Colonic mucosa (tissue), 4 donors: Measurements from ENCODE around the gene TRIM46. TPM values are rescaled to one million over a fixed set of nuclear protein-coding genes. Genes with fewer than 3 reads are reported as not detected.
A peak's percentile ranks its signal among the peaks of the same experiment; 100 is the strongest.

ENCODE experiments used
- DNase-seq: peaks from one replicate; pipeline ENCODE4 v3.0.0-alpha.2; 2020
- H3K27ac ChIP-seq: fragments of 200-600 bp; one replicate; pipeline ENCODE4 v1.8.0; 2021
- H3K27me3 ChIP-seq: fragments of 200-600 bp; one replicate; pipeline ENCODE4 v1.8.0; 2021
- H3K36me3 ChIP-seq: fragments of 200-600 bp; one replicate; pipeline ENCODE4 v1.8.0; 2021
- H3K4me1 ChIP-seq: fragments of 200-600 bp; one replicate; pipeline ENCODE4 v1.8.0; 2021; ENCODE audit warnings: mild to moderate bottlenecking
- H3K4me3 ChIP-seq: fragments of 200-600 bp; one replicate; pipeline ENCODE4 v1.8.0; 2021
- H3K9ac ChIP-seq, 2 donors: one replicate each; pipeline ENCODE4 v1.7.0; 2013; ENCODE audit warnings: control low read depth in 2 of 2, low read depth in 2 of 2, low read length in 2 of 2
- H3K9me3 ChIP-seq: fragments of 200-600 bp; one replicate; pipeline ENCODE4 v1.8.0; 2021
- CTCF ChIP-seq: fragments of 200-600 bp; IDR thresholded peaks from one replicate; pipeline ENCODE4 v1.8.0; 2022; ENCODE audit warnings: antibody characterized with exemption, mild to moderate bottlenecking
- intact Hi-C: fragments of 100-400 bp; cut with DNase I; formaldehyde crosslinking; loops from one replicate; pipeline ENCODE4 v1.14.1; 2022
- total RNA-seq, 2 donors: library from RNA; stranded (reverse); fragmentation: NEBNext Ultra II Directional in 1 of 2; extraction: Animal tissue kit (Norgen Biotek cat#: 25700) in 1 of 2; gene quantifications; one replicate each; pipeline ENCODE4 v1.2.1, GENCODE V29; 2021
- donor health status: healthy.
- donor health status: DM: no; HTN: no; CAD: no.
- donor health status: DM: no; HTN: no; CAD: no.

Gene TRIM46
- total RNA-seq, 2 donors from 2014 or later, result 0.10 to 0.19 TPM

GRCh38 chr1:155134880-155135414 lies 38.7 kb upstream of the TRIM46 start:
- TF ChIP-seq CTCF, result no peak
- Histone ChIP-seq H3K9ac (peak overlapping the region; percentile 97), H3K27me3 (no peaks in the 10 kb centered on the region), H3K27ac (peak overlapping the region; percentile 98), H3K4me3 (peak overlapping the region; percentile 45), H3K36me3 (peaks cover 6% of the 10 kb centered on the region), H3K9me3 (no peaks in the 10 kb centered on the region), H3K4me1 (peaks cover 20% of the 10 kb centered on the region)
- intact Hi-C loops, result no loop called here
- DNase-seq, result peak; percentile 93

GRCh38 chr1:155135415-155136028 lies 38.1 kb upstream of the TRIM46 start, which contains the start of gene SLC50A1:
Gene SLC50A1, plus strand, starts transcription at chr1:155135852. Its CDS starts 60 bp downstream, at chr1:155135912.
- peaks cover 20% of the 10 kb centered on the region for H3K4me1 ChIP-seq
- H3K27me3 ChIP-seq, result no peaks in the 10 kb centered on the region
- peak; percentile 95 for DNase-seq
- TF ChIP-seq CTCF, result peak; percentile 21
- peak within 1 kb of the TSS; percentile 45 for H3K4me3 ChIP-seq
- H3K27ac ChIP-seq, result peak within 1 kb of the TSS; percentile 98
- intact Hi-C loops, result no loop called here
- peaks cover 6% of the 10 kb centered on the region for H3K36me3 ChIP-seq
- peak within 1 kb of the TSS; percentile 97 for H3K9ac ChIP-seq
- H3K9me3 ChIP-seq, result no peaks in the 10 kb centered on the region

- H3K4me3 ChIP-seq, result peak overlapping the region; percentile 45
- intact Hi-C loops, result no loop called here
- no peaks in the 10 kb centered on the region for H3K27me3 ChIP-seq
- H3K9ac ChIP-seq, result peak overlapping the region; percentile 31 to 97
- peaks cover 20% of the 10 kb centered on the region for H3K4me1 ChIP-seq
- H3K9me3 ChIP-seq, result no peaks in the 10 kb centered on the region
- peak; percentile 68 for DNase-seq
- no peak for TF ChIP-seq CTCF
- H3K36me3 ChIP-seq, result peaks cover 6% of the 10 kb centered on the region
- peak overlapping the region; percentile 98 for H3K27ac ChIP-seq
Measured at GRCh38 chr1:155136748-155137147, 36.9 kb upstream of the TRIM46 start.

- Histone ChIP-seq H3K4me3 (peak overlapping the region; percentile 45), H3K27me3 (no peaks in the 10 kb centered on the region), H3K27ac (peak overlapping the region; percentile 98), H3K36me3 (peaks cover 6% of the 10 kb centered on the region), H3K9ac (peak overlapping the region; percentile 31 to 97), H3K4me1 (peaks cover 20% of the 10 kb centered on the region), H3K9me3 (no peaks in the 10 kb centered on the region)
- intact Hi-C loops, result no loop called here
- no peak for DNase-seq
- no peak for TF ChIP-seq CTCF
Measured at GRCh38 chr1:155137154-155137949, 36.3 kb upstream of the TRIM46 start.

GRCh38 chr1:155139895-155140629 lies 33.6 kb upstream of the TRIM46 start, which contains the start of gene DPM3:
Gene DPM3, minus strand, starts transcription at chr1:155140531. Its CDS starts 291 bp downstream, at chr1:155140240.
- TF ChIP-seq CTCF, result no peak
- H3K4me1 ChIP-seq, result peaks cover 4% of the 10 kb centered on the region
- intact Hi-C loops, result no loop called here
- no peaks in the 10 kb centered on the region for H3K9me3 ChIP-seq
- peak within 1 kb of the TSS; percentile 89 for H3K27ac ChIP-seq
- H3K4me3 ChIP-seq, result peak within 1 kb of the TSS; percentile 60
- no peaks in the 10 kb centered on the region for H3K27me3 ChIP-seq
- peak within 1 kb of the TSS; percentile 95 for H3K9ac ChIP-seq
- DNase-seq, result peak; percentile 95
- no peaks in the 10 kb centered on the region for H3K36me3 ChIP-seq
